MM.1S (cell line): Measurements from ENCODE around the gene WNT8B.
A peak's percentile ranks its signal among the peaks of the same experiment; 100 is the strongest.

Experiments
- DNase-seq: peaks from one replicate; pipeline ENCODE4 v3.0.0-alpha.2; 2015
- H2AFZ ChIP-seq: fragments of 300-600 bp; sonication (generic); 2 replicates; pipeline ENCODE4 v1.6.0; 2016; ENCODE audit warnings: antibody characterized with exemption, low read length
- H3F3A ChIP-seq: fragments of 300-600 bp; sonication (generic); 2 replicates; pipeline ENCODE4 v1.6.1; 2016; ENCODE audit warnings: mild to moderate bottlenecking, antibody characterized with exemption, low read length, moderate library complexity, mixed read lengths; ENCODE audit not compliant: insufficient read depth
- H3K27ac ChIP-seq: fragments of 300-600 bp; sonication (generic); 2 replicates; pipeline ENCODE4 v1.5.1; 2016; ENCODE audit warnings: mild to moderate bottlenecking, low read length
- H3K27me3 ChIP-seq: fragments of 300-600 bp; sonication (generic); replicated peaks from 2 replicates; pipeline ENCODE4 v1.6.0; 2016; ENCODE audit warnings: low read length; ENCODE audit not compliant: insufficient read depth
- H3K36me3 ChIP-seq: fragments of 300-600 bp; sonication (generic); replicated peaks from 2 replicates; pipeline ENCODE4 v1.6.1; 2016; ENCODE audit warnings: mild to moderate bottlenecking, low read length, mixed read lengths; ENCODE audit not compliant: insufficient read depth
- H3K4me1 ChIP-seq: fragments of 300-600 bp; sonication (generic); 2 replicates; pipeline ENCODE4 v1.6.1; 2016; ENCODE audit warnings: low read length, mixed read lengths
- H3K4me2 ChIP-seq: fragments of 300-600 bp; sonication (generic); 2 replicates; pipeline ENCODE4 v1.6.0; 2016; ENCODE audit warnings: low read depth, low read length
- H3K4me3 ChIP-seq: fragments of 300-600 bp; sonication (generic); 2 replicates; pipeline ENCODE4 v1.5.1; 2016; ENCODE audit warnings: low read length, mixed read lengths
- H3K79me2 ChIP-seq: fragments of 300-600 bp; sonication (generic); 2 replicates; pipeline ENCODE4 v1.6.1; 2016; ENCODE audit warnings: mixed run types, low read length, mixed read lengths
- H3K9ac ChIP-seq: fragments of 300-600 bp; sonication (generic); 2 replicates; pipeline ENCODE4 v1.6.1; 2016; ENCODE audit warnings: low read length, mixed read lengths
- H3K9me2 ChIP-seq: fragments of 300-600 bp; sonication (generic); replicated peaks from 2 replicates; pipeline ENCODE4 v1.6.1; 2016; ENCODE audit warnings: mild to moderate bottlenecking, low read length, mixed read lengths; ENCODE audit not compliant: insufficient read depth
- H3K9me3 ChIP-seq: fragments of 300-600 bp; sonication (generic); replicated peaks from 2 replicates; pipeline ENCODE4 v1.6.1; 2016; ENCODE audit warnings: mild to moderate bottlenecking, low read length, mixed read lengths; ENCODE audit not compliant: insufficient read depth
- H4K20me1 ChIP-seq: fragments of 300-600 bp; sonication (generic); 2 replicates; pipeline ENCODE4 v1.6.1; 2016; ENCODE audit warnings: mild to moderate bottlenecking, low read length, moderate library complexity, mixed read lengths; ENCODE audit not compliant: insufficient read depth
- CTCF ChIP-seq: fragments of 300-600 bp; sonication (generic); IDR thresholded peaks from 2 replicates; pipeline ENCODE4 v1.5.1; 2016; ENCODE audit warnings: antibody characterized with exemption, low read length, mixed read lengths
- EZH2 ChIP-seq: fragments of 300-600 bp; sonication (generic); optimal IDR thresholded peaks from 2 replicates; pipeline ENCODE3; 2017; ENCODE audit warnings: low read depth, mild to moderate bottlenecking, antibody characterized with exemption, low read length, mixed read lengths
- EZH2phosphoT487 ChIP-seq: fragments of 300-600 bp; sonication (generic); IDR thresholded peaks from 2 replicates; pipeline ENCODE4 v1.6.1; 2018; ENCODE audit warnings: antibody characterized with exemption, low read length

The WNT8B gene

DNA sequence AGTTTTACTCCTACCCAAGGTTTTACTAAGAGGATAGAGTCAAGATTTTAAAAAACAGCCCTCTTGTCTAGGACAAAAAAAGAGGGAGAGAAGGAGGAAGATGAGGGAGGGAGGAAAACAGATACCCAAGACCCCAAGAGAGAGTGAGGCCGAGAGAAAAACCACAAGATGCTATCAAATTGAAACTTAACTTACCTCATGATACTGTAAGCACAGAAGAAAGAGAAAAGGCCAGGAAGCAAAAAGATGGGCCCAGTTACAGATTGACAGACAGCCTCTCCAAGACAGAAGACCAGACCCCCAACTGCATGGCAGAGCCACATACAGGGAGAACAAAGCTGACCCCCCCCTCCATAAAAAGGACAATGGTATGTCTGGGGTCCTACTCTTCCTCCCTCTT lies 45.5 kb downstream of the WNT8B start:
- Histone ChIP-seq H3K36me3 (no peaks in the 10 kb centered on the region), H2AFZ (no peak overlapping the region), H3K27ac (no peak overlapping the region), H3K4me1 (peaks cover 25% of the 10 kb centered on the region), H3K9me2 (no peaks in the 10 kb centered on the region), H4K20me1 (no peaks in the 10 kb centered on the region), H3K79me2 (no peaks in the 10 kb centered on the region), H3K9ac (no peak overlapping the region), H3K4me2 (no peak overlapping the region), H3F3A (peaks cover 13% of the 10 kb centered on the region), H3K4me3 (no peak overlapping the region), H3K9me3 (no peaks in the 10 kb centered on the region), H3K27me3 (peaks cover 16% of the 10 kb centered on the region; the same call in 1 of the 2 replicates)
- DNase-seq = no peak
- TF ChIP-seq EZH2phosphoT487 (no peak), CTCF (no peak), EZH2 (no peak)

DNA sequence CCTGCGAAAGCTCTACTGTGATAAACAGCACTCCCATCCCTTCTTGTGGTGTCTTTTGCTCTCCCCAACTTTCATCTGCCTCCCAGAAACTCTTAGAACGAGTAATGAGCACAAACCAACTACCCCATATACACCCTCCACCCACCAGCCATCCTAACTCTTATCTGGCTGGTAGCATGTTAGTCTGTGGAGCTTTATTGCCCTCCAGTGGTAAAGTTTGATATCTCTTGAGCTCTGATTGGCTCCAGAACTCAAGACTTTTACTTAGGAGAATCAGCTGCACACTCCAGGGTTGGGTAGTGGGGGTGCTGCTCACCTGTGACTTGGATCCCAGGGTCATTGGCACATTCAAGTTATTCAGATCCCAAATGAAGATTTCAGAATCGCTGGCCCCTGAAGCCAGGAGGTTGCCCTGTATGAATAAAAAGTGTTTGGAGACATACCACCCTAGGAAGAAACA lies 45.9 kb downstream of the WNT8B start:
- Histone ChIP-seq H3K9me3 (no peaks in the 10 kb centered on the region), H2AFZ (no peak overlapping the region), H3K36me3 (no peaks in the 10 kb centered on the region), H3K4me2 (no peak overlapping the region), H3K79me2 (no peaks in the 10 kb centered on the region), H3K4me1 (peaks cover 25% of the 10 kb centered on the region), H3K27me3 (peaks cover 16% of the 10 kb centered on the region; the same call in 1 of the 2 replicates), H4K20me1 (no peaks in the 10 kb centered on the region), H3F3A (peaks cover 13% of the 10 kb centered on the region), H3K9me2 (no peaks in the 10 kb centered on the region), H3K9ac (no peak overlapping the region), H3K4me3 (no peak overlapping the region), H3K27ac (no peak overlapping the region)
- TF ChIP-seq EZH2phosphoT487 = no peak
- peak; percentile 74 for TF ChIP-seq CTCF
- TF ChIP-seq EZH2 = no peak
- DNase-seq = peak; percentile 64

- no peak overlapping the region for H3K27ac ChIP-seq
- peaks cover 25% of the 10 kb centered on the region for H3K4me1 ChIP-seq
- H2AFZ ChIP-seq = no peak overlapping the region
- H3K4me3 ChIP-seq = no peak overlapping the region
- no peaks in the 10 kb centered on the region for H3K36me3 ChIP-seq
- no peak for TF ChIP-seq EZH2
- TF ChIP-seq CTCF = no peak
- TF ChIP-seq EZH2phosphoT487 = no peak
- peaks cover 16% of the 10 kb centered on the region; the same call in 1 of the 2 replicates for H3K27me3 ChIP-seq
- H3K79me2 ChIP-seq = no peaks in the 10 kb centered on the region
- H4K20me1 ChIP-seq = no peaks in the 10 kb centered on the region
- no peak for DNase-seq
- no peaks in the 10 kb centered on the region for H3K9me3 ChIP-seq
- H3F3A ChIP-seq = peaks cover 13% of the 10 kb centered on the region
- H3K4me2 ChIP-seq = no peak overlapping the region
- H3K9ac ChIP-seq = no peak overlapping the region
- H3K9me2 ChIP-seq = no peaks in the 10 kb centered on the region
These were observed 46.5 kb downstream of the WNT8B start for GRCh38 chr10:100509241-100509840.
